Stimulated activated naive CD8-positive, alpha-beta T cell treated with anti-CD3 and anti-CD28 coated beads, Interleukin-15, Interleukin-2, amounts not matched to agents 100 U/mL and 50 U/mL, for 24 hours (primary cell): Measurements from ENCODE around the gene CYP27A1.
"Not testable (repeated sequence)": the region's sequence is repeated elsewhere in the genome, so short reads cannot be mapped to it uniquely, and the experiment has no call there.

ENCODE experiments used
- ATAC-seq: fragments of 150-1000 bp; cut with Tn5 transposase; one replicate; pipeline ENCODE4 v1.10.0; 2021
- DNase-seq: peaks from one replicate; pipeline ENCODE4 v3.0.0; 2021

Gene CYP27A1

GRCh38 chr2:218832081-218832480 lies 50.1 kb downstream of the CYP27A1 start:
- ATAC-seq: no peak
- DNase-seq: no peak

- DNase-seq (no peak), ATAC-seq (no peak)
Measured at GRCh38 chr2:218832520-218832919, 50.6 kb downstream of the CYP27A1 start.

DNA sequence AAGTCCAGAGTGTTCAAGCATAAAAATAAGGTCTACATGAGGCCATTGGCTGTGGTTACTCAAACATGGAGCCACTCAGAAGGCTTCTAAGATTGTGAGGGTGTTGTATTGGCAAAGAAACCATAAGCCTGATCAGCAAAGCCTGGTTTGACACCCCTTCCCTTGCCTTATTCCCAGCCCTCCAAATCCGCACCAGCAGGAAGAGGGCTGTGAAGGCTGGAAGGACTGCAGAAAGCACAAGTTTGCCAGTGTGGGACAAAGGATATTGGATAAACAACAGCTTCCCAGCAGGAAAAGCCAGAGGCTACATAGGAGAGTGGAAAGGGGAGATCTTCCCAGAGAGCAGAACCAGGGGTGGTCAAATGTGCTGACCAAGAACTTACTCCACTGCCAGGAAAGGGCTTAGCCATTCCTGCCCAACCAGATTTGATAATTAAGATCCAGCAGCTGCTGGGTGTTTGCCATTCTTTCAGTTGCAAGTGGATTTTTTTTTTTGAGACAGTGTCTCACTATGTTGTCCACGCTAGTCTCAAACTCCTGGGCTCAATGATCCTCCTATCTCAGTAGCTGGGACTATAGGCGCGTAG lies 51.2 kb downstream of the CYP27A1 start:
- DNase-seq (no peak), ATAC-seq (no peak)

DNA sequence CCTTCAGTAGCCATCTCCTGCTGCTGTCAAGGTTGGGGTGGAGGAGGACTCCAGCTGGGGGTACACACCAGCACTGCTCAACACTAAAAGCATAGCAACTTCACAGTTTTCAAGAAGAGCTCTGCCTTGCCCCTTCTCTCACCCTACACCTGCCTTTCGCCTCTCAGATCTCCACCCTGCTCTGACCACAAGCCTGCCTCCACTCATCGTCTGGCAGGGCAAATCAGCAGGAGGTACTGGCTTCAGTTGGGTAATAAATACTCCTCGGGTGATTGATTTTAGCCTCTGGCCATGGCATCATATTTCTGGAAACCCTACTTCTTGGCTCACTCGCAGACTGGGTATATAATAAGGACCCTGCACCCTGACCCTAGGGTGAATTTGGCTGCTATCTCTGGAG lies 52.7 kb downstream of the CYP27A1 start:
- no peak for ATAC-seq
- no peak for DNase-seq

- no peak for ATAC-seq
- no peak for DNase-seq
Measured at GRCh38 chr2:218837495-218837894, 55.5 kb downstream of the CYP27A1 start.

DNA sequence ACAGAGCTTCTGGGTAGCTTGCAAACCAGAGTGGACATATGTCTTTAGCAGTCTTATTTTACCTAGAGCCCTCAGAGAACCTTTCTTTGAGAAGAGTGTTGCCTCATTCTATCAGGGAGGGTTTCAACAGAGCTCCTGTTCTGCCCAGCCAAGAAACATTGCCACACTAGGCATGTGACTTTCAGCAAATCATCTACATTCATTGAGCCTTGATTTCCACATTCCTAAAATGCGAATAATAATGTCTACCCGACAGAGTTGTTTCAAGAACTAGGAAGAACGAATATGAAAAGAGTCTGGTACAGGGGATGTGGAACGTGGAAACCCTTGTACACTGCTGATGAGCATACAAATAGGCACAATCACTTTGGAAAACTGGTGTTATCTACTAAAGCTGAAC lies 57.5 kb downstream of the CYP27A1 start:
- DNase-seq (no peak), ATAC-seq (no peak)

GRCh38 chr2:218839888-218840287 lies 57.9 kb downstream of the CYP27A1 start:
- DNase-seq (no peak), ATAC-seq (no peak)

GRCh38 chr2:218844334-218844733 lies 62.4 kb downstream of the CYP27A1 start:
- not testable (repeated sequence) for DNase-seq, ATAC-seq

DNA sequence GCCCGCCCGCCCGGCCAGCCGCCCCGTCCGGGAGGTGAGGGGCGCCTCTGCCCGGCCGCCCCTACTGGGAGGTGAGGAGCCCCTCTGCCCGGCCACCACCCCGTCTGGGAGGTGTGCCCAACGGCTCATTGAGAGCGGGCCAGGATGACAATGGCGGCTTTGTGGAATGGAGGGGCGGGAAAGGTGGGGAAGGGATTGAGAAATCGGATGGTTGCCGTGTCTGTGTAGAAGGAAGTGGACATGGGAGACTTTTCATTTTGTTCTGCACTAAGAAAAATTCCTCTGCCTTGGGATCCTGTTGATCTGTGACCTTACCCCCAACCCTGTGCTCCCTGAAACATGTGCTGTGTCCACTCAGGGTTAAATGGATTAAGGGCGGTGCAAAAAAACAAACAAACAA lies 65.0 kb downstream of the CYP27A1 start:
- ATAC-seq: not testable (repeated sequence)

DNA sequence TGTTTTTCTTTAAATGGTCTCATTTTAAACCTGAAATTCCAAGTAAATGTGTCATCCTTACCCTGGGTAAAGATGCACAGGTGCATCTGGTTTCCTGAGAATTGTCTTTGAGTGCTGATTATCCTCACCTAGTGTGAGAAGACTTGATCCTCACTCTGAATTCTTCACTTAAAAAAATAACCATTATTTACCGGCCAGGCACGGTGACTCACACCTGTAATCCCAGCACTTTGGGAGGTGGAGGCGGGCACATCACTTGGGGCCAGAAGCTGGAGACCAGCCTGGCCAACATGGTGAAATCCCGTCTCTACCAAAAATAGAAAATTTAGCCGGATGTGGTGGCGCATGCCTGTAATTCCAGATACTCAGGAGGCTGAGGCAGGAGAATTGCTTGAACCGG lies 67.8 kb downstream of the CYP27A1 start:
- ATAC-seq (no peak), DNase-seq (no peak)

More for the DNA sequence above, 65.0 kb downstream of the CYP27A1 start:
- not testable (repeated sequence) for DNase-seq

GRCh38 chr2:218850796-218851195 lies 68.8 kb downstream of the CYP27A1 start:
- no peak for ATAC-seq

GRCh38 chr2:218851286-218851685 lies 69.3 kb downstream of the CYP27A1 start:
- ATAC-seq (no peak), DNase-seq (no peak)

More at GRCh38 chr2:218850796-218851195, 68.8 kb downstream of the CYP27A1 start:
- no peak for DNase-seq

DNA sequence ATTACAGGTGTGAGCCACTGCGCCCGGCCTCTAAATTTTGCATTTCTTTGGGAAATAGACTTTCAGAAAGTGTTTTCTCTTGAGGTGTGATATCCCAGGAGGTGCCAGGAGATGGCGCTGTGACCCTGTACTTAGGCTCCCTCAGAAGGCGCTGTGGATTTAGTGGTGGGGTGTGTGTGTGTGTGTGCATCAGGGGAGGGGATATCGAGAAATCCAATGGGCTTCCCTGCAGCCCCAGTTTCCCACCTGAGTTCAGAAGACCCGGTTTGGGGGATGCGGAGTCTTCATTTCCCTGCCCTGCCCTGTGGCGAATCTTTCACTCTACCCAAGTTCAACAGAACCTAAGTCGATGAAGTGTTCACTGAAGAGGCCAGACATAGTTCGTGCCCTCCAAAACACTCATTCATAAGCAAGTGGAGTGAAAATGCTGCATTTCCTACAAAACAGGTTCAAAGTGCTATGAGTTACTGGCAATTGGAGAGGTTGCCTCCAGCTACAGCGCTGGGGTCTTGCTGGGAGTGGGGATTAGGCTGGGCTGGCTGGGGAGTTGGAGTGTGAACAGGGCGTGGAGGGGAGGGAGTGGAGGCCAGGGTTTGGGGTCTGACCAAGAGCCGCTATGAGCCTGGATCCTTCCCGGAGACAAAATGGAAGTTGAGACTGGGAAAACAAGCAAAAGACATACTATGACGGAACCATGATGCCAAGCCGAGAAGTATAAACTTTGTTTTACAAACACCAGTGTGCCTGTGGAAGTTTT lies 71.1 kb downstream of the CYP27A1 start:
- DNase-seq (peak; percentile 70), ATAC-seq (peak; percentile 42)

DNA sequence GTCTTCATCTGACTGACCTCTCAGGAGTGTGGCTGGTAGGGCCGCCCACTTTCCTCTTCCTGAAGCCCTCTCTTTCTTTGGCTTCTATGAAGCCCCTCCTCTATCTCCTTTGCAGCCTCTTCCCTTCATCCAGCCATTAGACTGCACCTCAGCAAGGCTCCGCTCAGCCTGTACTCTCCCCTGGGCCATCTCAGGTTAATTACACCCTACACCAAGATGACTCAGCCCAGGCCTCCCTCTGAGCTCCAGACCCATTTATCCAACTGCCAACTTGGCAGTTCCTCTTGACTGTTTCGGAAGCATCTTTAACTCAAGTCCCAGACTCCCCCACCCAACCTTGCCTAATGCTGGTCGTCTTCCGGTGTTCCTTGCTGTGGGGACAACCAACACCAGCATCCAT lies 71.8 kb downstream of the CYP27A1 start:
- ATAC-seq (no peak), DNase-seq (no peak)

DNA sequence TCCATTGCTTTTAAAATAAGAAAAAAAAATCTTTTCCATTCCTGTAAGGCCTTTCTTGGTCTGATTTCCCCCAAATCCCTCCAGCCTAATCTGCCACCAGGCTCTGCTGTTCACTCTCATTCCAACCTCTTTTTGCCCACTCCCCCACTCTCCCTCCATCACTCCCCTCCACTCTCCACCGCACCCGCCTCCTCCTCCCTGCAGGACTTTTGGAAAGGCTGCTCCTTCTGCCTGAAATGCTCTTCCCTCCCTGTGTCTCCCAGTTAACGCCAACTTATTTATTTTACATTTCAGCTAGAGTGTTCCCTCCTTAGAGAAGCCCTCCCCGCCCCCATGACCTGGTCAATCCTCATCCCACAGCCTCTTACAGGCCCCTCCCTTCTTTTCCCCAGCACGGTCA lies 72.9 kb downstream of the CYP27A1 start:
- ATAC-seq: no peak
- DNase-seq: no peak

- ATAC-seq: no peak
Measured at GRCh38 chr2:218855305-218856166, 73.6 kb downstream of the CYP27A1 start.

GRCh38 chr2:218856167-218856895 lies 74.4 kb downstream of the CYP27A1 start:
- DNase-seq: no peak
- no peak for ATAC-seq

More at GRCh38 chr2:218855305-218856166, 73.6 kb downstream of the CYP27A1 start:
- DNase-seq: no peak

- no peak for DNase-seq
- no peak for ATAC-seq
Measured at GRCh38 chr2:218856896-218857243, 74.9 kb downstream of the CYP27A1 start.

DNA sequence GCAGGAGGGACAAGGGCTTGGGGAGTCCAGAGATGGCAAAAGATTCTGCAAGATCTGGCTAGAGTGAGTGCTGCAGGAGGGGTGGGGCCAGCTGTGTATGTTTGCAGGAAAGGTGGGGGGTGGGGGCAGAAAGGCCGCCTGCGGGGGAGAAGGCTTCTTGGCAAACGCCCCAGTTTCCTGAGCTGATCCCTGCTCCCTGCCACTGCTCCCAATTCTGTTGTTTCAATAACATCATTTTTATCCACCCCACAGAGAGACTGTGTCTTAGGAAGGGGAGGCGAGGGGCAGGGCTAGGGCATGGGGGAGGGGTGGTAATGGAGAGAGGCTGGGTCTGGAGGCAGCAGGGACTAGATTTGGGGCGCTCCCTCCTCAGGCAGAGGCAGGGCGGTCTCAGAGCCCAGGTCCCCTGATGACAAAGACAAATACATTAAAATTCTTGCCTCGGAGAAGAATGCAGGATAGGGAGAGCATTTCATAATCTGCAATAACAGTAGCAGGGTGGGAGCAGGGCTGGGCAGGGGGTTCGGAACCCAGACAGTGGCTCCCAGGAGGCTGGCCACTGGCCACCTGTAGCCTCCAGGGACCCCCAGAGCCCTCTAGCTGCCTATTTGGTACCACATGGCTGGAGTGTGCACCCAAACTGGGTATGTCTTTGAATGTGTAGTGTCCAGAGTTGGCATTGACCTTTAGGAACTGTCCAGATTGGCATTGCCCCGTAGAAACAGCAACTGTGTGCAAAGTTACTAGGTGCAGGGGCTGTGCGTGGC lies 75.6 kb downstream of the CYP27A1 start:
- ATAC-seq (no peak), DNase-seq (no peak)

GRCh38 chr2:218858138-218858445 lies 76.1 kb downstream of the CYP27A1 start:
- DNase-seq: no peak
- no peak for ATAC-seq

DNA sequence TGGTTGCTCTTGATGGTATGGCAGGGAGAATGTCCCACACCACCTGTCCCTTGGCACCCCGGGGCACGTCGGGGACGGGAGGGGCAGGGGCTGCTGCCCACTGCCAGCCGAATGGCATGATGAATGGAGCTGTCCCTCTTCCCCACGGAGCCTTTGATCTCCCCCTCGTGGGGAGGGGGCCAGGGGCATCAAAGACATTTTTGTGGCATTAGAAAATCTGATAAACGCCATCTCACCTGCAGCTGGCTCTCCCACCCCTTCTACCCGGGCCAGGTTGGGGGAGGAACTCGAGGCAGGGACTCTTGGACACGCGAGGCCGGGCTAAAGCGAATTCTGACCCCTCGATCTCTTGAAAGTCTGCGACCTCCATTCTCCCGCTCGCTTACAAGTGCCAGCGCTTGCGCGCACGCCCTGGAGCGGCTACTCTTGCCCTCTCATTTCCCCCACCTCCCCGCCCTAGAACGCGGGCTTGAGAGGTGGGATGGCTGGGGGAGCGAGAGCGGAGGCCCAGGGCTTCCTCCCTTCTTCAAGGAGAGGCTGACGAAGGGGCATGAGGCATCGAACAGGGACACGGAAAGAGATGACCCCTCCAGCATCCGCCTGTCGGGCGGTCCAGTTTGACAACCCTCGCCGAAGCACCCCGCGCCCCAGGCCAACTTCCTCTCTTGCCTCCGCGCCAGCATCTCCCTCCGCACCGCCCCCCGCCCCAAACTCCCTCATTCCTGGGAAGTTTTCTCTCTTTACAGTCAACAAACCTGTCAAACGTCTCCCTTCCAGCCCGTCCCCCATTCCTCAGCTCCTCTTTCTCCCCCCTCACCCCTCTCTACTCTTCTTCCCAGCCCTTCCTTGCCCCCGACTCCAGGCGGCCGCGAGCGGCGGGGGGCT lies 77.0 kb downstream of the CYP27A1 start:
- DNase-seq: no peak
- ATAC-seq: no peak
